Measurements from ENCODE around the gene TTC4. TPM values are rescaled to one million over a fixed set of nuclear protein-coding genes. Genes with fewer than 3 reads are reported as not detected.

The TTC4 gene
- total RNA-seq, 1 experiment from 2014 or later, result 30.8 TPM

DNA sequence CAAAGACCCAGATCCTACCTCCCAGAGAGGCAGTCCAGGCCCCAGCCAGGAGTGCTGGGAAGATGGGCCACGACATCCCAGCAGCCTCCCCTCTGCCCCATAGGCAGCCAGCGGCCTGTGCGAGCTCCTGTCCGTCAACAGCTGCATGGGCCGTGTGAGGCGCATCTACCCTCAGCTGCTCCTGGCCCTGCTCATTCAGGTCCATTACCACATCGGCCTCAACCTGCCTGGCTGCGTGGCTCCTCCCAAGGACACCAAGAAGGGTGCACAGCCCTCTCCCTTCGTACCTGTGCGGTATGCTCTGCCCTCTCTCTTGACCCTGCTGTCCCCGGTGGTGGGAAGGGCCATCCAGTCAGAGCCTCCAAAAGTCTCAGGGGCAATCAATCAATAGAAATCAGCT, 29.5 kb upstream of the TTC4 start:
- no peak for DNase-seq
- H3K4me1 ChIP-seq (ENCODE audit: insufficient read depth, low read length), result no peaks in the 10 kb centered on the region; the same call in 1 of the 2 replicates
- Mint-ChIP-seq H3K27ac (peak overlapping the region in 1 of 3 experiments; percentile 53; a peak in 1 of 7 replicates), H3K4me3 (no peak overlapping the region), H3K27me3 (ENCODE audit: low read depth) (peaks cover 4% of the 10 kb centered on the region), H3K9me3 (no peaks in the 10 kb centered on the region; a peak in 1 of 5 replicates), H3K36me3 (ENCODE audit: insufficient read depth in 1 of 3, low read depth in 3 of 3) (no peaks in the 10 kb centered on the region), H3K4me1 (0 out of 4 replicates have a peak, but pooled peaks cover 0 to 2% of the 10 kb centered on the region in 2 experiments)
- no peaks in the 10 kb centered on the region for H3K9me3 ChIP-seq (ENCODE audit: control insufficient read depth, low read depth, low read length)
- H3K79me2 ChIP-seq (ENCODE audit: insufficient read depth, low read length), result no peaks in the 10 kb centered on the region
- no peak overlapping the region for H2BK120ac ChIP-seq (ENCODE audit: low read depth, low read length, poor library complexity, severe bottlenecking)
- H4K20me1 ChIP-seq (ENCODE audit: control insufficient read depth, insufficient read depth, insufficient read length), result no peaks in the 10 kb centered on the region
- H2BK15ac ChIP-seq (ENCODE audit: low read depth, low read length), result no peak overlapping the region
- H3K14ac ChIP-seq (ENCODE audit: insufficient read depth, low read length), result no peak overlapping the region; the same call in 1 of the 2 replicates
- no peak overlapping the region for H2BK20ac ChIP-seq (ENCODE audit: low read depth, low read length, poor library complexity, severe bottlenecking)
- H3K23me2 ChIP-seq (ENCODE audit: insufficient read length, low read depth, low read length, poor library complexity, severe bottlenecking), result no peaks in the 10 kb centered on the region
- H2AK5ac ChIP-seq (ENCODE audit: insufficient read length, low read length), result no peak overlapping the region
- H3T11ph ChIP-seq (ENCODE audit: low read length), result no peak overlapping the region
- H3K4me2 ChIP-seq (ENCODE audit: insufficient read depth, insufficient read length, low read length), result no peak overlapping the region
- no peak overlapping the region for H3K56ac ChIP-seq (ENCODE audit: insufficient read length, low read depth, low read length)
- H3K23ac ChIP-seq (ENCODE audit: insufficient read length, low read depth, low read length), result no peak overlapping the region
- H3K27me3 ChIP-seq (ENCODE audit: insufficient read depth, low read length), result no peaks in the 10 kb centered on the region
- no peaks in the 10 kb centered on the region for H3K79me1 ChIP-seq (ENCODE audit: insufficient read depth, low read depth, low read length, poor library complexity, severe bottlenecking)
- no peak overlapping the region for H3K9ac ChIP-seq (ENCODE audit: extremely low read depth, insufficient read length, low read length)
- H3K18ac ChIP-seq (ENCODE audit: insufficient read length, low read depth, low read length), result no peak overlapping the region
- H2BK12ac ChIP-seq (ENCODE audit: insufficient read length, low read depth, low read length), result no peak overlapping the region
- H2AFZ ChIP-seq (ENCODE audit: low read length), result no peak overlapping the region
- no peak overlapping the region for H2BK5ac ChIP-seq (ENCODE audit: insufficient read length, low read length)
- no peak overlapping the region for H3K27ac ChIP-seq (ENCODE audit: insufficient read length, low read depth, low read length)
- no peak overlapping the region for H3K4ac ChIP-seq (ENCODE audit: low read depth, low read length)
- no CpG with 5 or more reads among the region's 11 CpGs for WGBS (ENCODE audit: extremely low coverage, insufficient read length, low lambda C conversion rate)
- TF ChIP-seq, protein P1, sequence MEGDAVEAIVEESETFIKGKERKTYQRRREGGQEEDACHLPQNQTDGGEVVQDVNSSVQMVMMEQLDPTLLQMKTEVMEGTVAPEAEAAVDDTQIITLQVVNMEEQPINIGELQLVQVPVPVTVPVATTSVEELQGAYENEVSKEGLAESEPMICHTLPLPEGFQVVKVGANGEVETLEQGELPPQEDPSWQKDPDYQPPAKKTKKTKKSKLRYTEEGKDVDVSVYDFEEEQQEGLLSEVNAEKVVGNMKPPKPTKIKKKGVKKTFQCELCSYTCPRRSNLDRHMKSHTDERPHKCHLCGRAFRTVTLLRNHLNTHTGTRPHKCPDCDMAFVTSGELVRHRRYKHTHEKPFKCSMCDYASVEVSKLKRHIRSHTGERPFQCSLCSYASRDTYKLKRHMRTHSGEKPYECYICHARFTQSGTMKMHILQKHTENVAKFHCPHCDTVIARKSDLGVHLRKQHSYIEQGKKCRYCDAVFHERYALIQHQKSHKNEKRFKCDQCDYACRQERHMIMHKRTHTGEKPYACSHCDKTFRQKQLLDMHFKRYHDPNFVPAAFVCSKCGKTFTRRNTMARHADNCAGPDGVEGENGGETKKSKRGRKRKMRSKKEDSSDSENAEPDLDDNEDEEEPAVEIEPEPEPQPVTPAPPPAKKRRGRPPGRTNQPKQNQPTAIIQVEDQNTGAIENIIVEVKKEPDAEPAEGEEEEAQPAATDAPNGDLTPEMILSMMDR (conservative IDR thresholded peaks at IDR 0.05), result no peak
- H4K8ac ChIP-seq (replicated peaks; ENCODE audit: insufficient read length, low read depth, low read length), result no peak overlapping the region
- no peak overlapping the region for H4K5ac ChIP-seq (ENCODE audit: insufficient read length, low read depth, low read length)
- no peak overlapping the region for H4K91ac ChIP-seq (ENCODE audit: insufficient read length, low read depth, low read length)
